Measurements from ENCODE around the gene SLC6A1.
A peak's percentile ranks its signal among the peaks of the same experiment; 100 is the strongest.

Gene SLC6A1

GRCh38 chr3:10970306-10970960 is 22.1 kb upstream of the SLC6A1 start:
- no peak for DNase-seq (ENCODE audit: low read depth in 2 of 2)

DNA sequence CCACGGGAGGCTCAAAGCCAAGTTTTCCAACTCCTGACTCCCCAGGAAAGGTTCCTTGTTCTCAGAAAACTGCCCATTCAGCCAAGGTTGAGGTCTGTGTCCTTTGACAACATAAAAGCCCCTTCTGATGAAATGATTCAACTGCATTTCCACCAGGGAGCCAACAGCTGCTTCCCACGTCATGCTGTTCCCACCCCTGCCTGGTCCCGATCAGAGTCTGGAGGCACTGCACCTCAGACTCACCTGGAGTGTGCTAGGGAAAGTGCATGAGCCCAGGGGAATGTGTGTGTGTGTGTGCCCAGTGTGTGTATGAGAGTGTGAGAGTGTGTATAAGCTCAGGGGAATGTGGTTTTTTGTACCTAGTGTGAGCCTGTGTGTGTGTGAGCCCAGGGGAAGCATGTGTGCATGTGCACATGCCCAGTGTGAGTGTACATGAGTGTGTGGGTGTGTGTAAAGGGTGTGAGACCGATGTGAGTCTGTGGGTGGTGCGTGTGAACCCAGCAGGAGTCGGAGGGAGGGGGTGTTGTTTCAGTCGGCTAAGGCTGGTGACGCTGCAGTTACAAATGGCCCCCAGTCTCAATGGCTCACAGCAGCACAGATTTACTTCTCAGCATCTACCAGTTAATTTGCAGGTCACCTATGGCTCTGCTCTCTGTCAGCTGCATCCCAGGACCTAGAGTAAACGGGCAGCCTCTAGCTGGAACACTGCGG is 20.3 kb upstream of the SLC6A1 start:
- no peak for DNase-seq (ENCODE audit: low read depth in 2 of 2)

- DNase-seq (ENCODE audit: low read depth in 2 of 2) = no peak
Measured at GRCh38 chr3:10973046-10973595, 19.4 kb upstream of the SLC6A1 start.

DNA sequence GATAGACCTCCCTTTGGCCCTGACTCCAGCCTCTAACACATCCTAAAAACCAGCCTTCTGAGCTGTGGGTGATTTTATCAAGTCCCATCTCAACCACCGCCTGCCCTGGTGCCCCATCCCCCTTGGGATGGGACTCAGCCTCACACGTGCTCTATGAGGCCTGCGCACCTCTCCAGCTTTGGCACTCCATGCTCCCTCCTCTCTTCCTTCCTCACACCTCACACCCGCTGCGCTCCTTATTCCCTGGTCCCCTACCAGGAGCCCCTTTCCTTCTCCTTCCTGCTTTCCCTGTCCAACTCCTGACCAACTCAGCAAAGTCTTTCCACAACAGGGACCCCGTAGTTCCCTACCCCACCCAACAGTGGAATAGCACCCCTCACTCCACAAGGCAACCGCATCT is 18.4 kb upstream of the SLC6A1 start:
- DNase-seq (ENCODE audit: low read depth in 2 of 2) = no peak

- no peak for DNase-seq (ENCODE audit: low read depth in 2 of 2)
Measured at GRCh38 chr3:10974746-10975375, 17.7 kb upstream of the SLC6A1 start.

- no peak for DNase-seq (ENCODE audit: low read depth in 2 of 2)
Measured at GRCh38 chr3:10975695-10976234, 16.8 kb upstream of the SLC6A1 start.

DNA sequence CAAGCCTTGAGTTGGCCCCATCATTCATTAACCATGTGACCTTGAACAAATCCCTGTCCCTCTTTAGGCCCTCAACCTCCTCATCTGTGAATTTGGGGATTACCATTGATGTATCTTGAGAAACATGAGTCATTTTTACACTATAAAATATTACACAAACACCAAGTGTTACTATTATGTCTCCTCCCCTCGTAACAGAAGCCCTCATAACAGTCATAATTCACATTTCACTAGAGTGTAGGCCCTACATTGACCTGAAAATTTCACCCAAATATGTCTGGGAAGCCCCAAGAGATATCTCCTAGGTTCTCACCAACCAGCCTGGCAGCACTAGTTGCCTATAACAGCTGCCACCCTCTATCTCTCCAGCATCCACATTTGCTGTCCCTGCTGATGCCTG is 15.8 kb upstream of the SLC6A1 start:
- DNase-seq (ENCODE audit: low read depth in 2 of 2) = no peak

- no peak for DNase-seq (ENCODE audit: low read depth in 2 of 2)
Measured at GRCh38 chr3:10977892-10978510, 14.5 kb upstream of the SLC6A1 start.

- DNase-seq (ENCODE audit: low read depth in 2 of 2) = no peak
Measured at GRCh38 chr3:10978956-10979355, 13.6 kb upstream of the SLC6A1 start.

GRCh38 chr3:10980312-10980711 is 12.2 kb upstream of the SLC6A1 start:
- DNase-seq (ENCODE audit: low read depth in 2 of 2) = no peak

- no peak for DNase-seq (ENCODE audit: low read depth in 2 of 2)
Measured at GRCh38 chr3:10981031-10981430, 11.5 kb upstream of the SLC6A1 start.

DNA sequence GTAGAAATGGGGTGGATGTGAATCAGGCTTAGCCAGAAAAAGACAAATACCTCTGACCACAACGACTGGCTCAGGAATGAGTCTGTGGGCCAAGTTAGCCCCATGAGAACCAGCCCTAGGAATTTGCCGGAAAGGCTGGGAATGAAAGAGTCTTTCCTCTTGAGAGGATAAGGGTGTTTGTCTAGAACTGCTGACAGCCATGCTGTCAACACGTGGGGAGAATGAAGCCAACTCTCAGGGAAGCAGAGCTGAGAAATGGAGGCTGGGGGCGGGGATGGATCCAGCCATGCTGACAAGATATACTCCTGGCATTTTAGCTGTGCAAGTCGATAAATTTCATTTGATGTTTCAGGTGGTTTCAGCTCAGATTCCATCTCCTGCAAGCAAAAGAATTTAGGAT is 10.6 kb upstream of the SLC6A1 start:
- DNase-seq (ENCODE audit: low read depth in 2 of 2) = no peak

DNA sequence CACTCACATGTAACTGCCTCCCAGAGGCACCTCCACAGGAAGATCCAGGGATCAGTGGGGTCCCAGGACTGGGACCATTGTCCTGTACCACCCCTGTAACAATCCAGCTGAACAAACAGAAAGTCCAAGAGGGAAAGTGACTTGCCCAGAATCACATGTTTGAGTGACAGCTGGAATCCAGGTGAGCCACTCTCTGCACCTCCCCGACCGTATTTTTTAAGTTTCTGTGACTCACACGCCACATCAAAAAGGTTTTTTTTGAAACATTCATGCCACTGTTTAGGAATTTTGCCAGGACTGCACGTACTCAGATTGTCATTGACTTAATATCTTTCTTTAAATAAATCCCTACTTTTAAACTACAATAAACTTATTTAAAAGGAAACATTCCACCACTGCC is 9.8 kb upstream of the SLC6A1 start:
- DNase-seq (ENCODE audit: low read depth in 2 of 2) = no peak

- DNase-seq (ENCODE audit: low read depth in 2 of 2) = peak in 1 of 2 donors; percentile 4
Measured at GRCh38 chr3:10983219-10983916, 9.2 kb upstream of the SLC6A1 start.

- no peak for DNase-seq (ENCODE audit: low read depth in 2 of 2)
Measured at GRCh38 chr3:10984371-10984896, 8.1 kb upstream of the SLC6A1 start.

DNA sequence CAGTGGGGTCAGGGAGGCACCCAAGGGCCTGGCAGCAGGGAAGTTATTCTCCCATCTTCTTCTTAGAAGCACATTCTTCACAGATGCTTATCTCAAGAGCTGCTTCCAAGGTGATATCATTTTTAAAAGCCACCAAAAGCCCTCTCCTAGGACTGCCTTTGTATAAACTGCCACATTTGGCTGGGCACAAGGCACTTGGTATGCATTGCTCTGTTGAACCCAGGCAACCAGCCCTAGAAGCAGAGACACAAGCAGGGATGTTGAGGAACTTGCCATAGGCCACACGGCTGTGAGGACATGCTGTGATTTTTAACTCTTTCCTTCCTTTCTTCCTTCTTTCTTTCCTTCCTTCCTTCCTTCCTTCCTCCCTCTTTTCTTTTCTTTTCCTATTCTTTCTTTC is 7.4 kb upstream of the SLC6A1 start:
- no peak for DNase-seq (ENCODE audit: low read depth in 2 of 2)

GRCh38 chr3:10986592-10986991 is 6.0 kb upstream of the SLC6A1 start:
- no peak for DNase-seq (ENCODE audit: low read depth in 2 of 2)

DNA sequence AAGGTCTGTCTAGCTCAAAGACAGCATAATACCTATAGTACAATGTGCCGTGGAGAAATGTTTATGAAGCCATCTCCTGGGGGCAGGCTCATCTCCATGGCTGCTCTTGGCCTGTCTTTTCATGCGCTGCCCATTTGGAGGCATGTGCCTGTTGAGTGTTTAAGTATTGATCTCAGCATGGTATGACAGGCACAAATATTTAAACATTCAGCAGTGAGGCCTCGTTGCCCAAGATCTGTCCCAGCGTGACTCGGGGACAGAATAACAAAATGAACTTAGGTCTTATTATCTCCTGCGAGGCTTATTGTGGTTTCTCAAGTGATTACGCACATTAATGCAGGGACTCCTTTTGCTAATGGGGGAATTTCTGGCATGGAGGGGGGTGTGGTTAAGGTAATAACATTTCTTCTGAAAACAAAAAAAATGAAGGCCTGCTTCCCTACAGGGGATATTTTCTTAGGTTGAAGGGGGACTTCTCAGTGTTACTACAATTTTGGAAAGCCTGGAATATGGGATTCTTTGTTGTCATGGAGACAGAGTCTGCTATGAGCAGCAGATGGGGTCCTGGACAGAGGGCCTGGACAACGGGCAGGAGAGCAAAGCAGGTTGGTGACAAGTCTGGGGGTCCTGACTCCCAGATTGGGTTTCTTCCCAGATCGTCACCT is 4.4 kb upstream of the SLC6A1 start:
- no peak for DNase-seq (ENCODE audit: low read depth in 2 of 2)

DNA sequence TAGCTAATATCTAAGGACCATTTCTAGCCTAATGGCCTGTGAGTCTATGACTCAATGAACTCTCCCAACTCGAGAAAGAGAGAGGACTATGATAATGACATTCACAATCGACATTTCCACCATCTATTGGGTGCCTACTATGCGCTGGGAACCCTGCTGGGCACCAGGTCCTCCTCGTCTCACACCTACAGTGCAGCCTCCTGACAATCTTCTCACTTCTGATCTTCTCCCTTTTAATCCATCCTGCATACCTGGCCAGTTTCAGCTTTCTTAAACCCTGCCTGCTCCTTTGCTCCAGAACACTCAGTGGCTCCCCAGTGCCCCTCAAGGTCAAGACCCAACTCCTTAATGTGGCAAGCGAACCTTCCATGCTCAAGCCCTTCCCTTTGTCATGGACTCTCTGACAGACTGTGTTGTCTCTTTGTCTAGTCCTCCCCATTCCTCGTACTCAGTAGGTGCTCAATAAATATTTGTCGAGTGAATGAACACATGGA is 3.5 kb upstream of the SLC6A1 start:
- DNase-seq (ENCODE audit: low read depth in 2 of 2) = no peak

DNA sequence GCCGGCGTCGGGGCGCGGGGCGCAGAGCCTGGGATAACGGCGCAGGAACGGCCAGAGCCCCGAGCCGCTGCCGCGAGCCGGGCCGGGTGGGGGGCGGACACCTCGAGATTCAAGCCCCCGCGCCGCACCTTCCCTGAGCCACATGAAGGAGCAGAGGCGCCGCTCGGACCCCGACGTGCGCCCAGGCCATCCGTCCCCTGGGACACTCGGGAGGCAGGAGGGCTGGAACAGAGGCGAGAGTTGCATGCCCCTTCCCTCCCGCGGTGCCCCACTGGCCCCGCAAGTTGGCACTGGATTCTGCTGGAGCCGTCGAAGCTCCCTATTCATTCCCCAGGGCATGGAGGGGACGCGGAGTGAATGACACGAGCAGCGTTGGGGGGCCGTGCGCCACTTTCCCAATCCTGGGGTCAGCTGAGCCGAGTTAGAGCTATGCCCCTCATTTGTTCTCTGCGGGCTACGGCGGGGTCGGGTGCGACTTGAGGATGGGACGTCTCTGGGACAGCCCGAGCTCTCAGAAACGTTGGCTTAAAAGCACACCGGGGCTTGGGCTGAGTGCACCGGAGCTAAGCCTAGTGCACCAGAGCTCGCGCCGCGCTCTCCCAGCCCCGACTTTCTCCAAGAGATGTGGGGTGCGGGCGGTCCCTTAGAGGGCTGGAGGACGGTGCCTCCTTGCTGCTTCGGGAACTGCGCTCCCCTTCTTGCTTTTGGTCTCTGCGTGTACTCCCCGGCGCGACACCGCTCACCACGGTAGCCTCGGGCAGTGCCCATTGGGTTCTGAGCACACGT is 588 bp downstream of the SLC6A1 start:
- DNase-seq (ENCODE audit: low read depth in 2 of 2) = no peak

Measured in stimulated activated CD4-positive, alpha-beta T cell treated with anti-CD3 and anti-CD28 coated beads, Interleukin-1b, Interleukin-23, amount 100 ng/mL, for 4 hours (primary cell).